IMR-90 (cell line): Measurements from ENCODE around the gene GABPB1. TPM values are rescaled to one million over a fixed set of nuclear protein-coding genes. Genes with fewer than 3 reads are reported as not detected.

ENCODE experiments used
- ATAC-seq: fragments of 200-7000 bp; cut with Tn5 transposase; 2 replicates; pipeline ENCODE4 v1.9.1; 2020; ENCODE audit warnings: low read depth, mild to moderate bottlenecking, moderate library complexity
- BruUV-seq: library from RNA; stranded (reverse); fragments of 400-500 nt; replicated peaks from 2 replicates; lab custom pipeline; 2021; lab: Mats Ljungman, UMichigan
- CTCF ChIA-PET: fragments of 300-600 bp; formaldehyde crosslinking; extraction: SDS; loops from one replicate; lab custom pipeline; 2021; ENCODE audit warnings: antibody characterized with exemption; lab: Yijun Ruan, JAX
- POLR2A ChIA-PET: fragments of 300-600 bp; sonication (Branson Sonifier 250); formaldehyde crosslinking; loops from one replicate; lab custom pipeline; 2022; ENCODE audit warnings: antibody characterized with exemption; ENCODE audit not compliant: unreplicated experiment; lab: Charles Lee
- DNase-seq: peaks from one replicate; pipeline ENCODE4 v3.0.0; 2013
- H2AFZ ChIP-seq: replicated peaks from 2 replicates; pipeline ENCODE3; 2013; ENCODE audit warnings: low read length, mild to moderate bottlenecking; ENCODE audit not compliant: poor library complexity
- H2AK5ac ChIP-seq: 2 replicates; pipeline ENCODE4 v1.6.1; 2013; ENCODE audit warnings: low read depth, low read length, inconsistent platforms
- H2AK9ac ChIP-seq: replicated peaks from 2 replicates; pipeline ENCODE3; 2013; ENCODE audit warnings: mild to moderate bottlenecking, low read depth, low read length, moderate library complexity; ENCODE audit not compliant: poor library complexity
- H2BK120ac ChIP-seq: 2 replicates; pipeline ENCODE4 v1.6.1; 2013; ENCODE audit warnings: low read depth, low read length, inconsistent platforms
- H2BK15ac ChIP-seq: 3 replicates; pipeline ENCODE4 v1.6.1; 2013; ENCODE audit warnings: low read depth, low read length, inconsistent platforms
- H2BK20ac ChIP-seq: 2 replicates; pipeline ENCODE4 v1.6.1; 2013; ENCODE audit warnings: low read depth, mild to moderate bottlenecking, inconsistent platforms, low read length, moderate library complexity
- H2BK5ac ChIP-seq: 2 replicates; pipeline ENCODE4 v1.6.1; 2013; ENCODE audit warnings: mild to moderate bottlenecking, low read depth, low read length, inconsistent platforms; ENCODE audit not compliant: poor library complexity, severe bottlenecking
- H3K14ac ChIP-seq: replicated peaks from 2 replicates; pipeline ENCODE4 v1.6.1; 2013; ENCODE audit warnings: low read depth, low read length, inconsistent platforms
- H3K18ac ChIP-seq: 2 replicates; pipeline ENCODE4 v1.6.1; 2013; ENCODE audit warnings: low read depth, low read length, control low read depth
- H3K23ac ChIP-seq: 2 replicates; pipeline ENCODE4 v1.6.1; 2013; ENCODE audit warnings: low read depth, low read length, inconsistent platforms
- H3K27ac ChIP-seq: 2 replicates; pipeline ENCODE4 v1.5.1; 2013; ENCODE audit warnings: mild to moderate bottlenecking, control low read depth, low read length; ENCODE audit not compliant: insufficient read depth
- H3K27me3 ChIP-seq: 2 replicates; pipeline ENCODE4 v1.6.1; 2013; ENCODE audit warnings: low read length; ENCODE audit not compliant: control insufficient read depth, insufficient read depth
- H3K36me3 ChIP-seq: 2 replicates; pipeline ENCODE4 v1.6.1; 2013; ENCODE audit warnings: low read length, mixed read lengths; ENCODE audit not compliant: control insufficient read depth, insufficient read depth
- H3K4ac ChIP-seq: 2 replicates; pipeline ENCODE4 v1.6.1; 2013; ENCODE audit warnings: low read depth, low read length, inconsistent platforms
- H3K4me1 ChIP-seq: 2 replicates; pipeline ENCODE4 v1.6.1; 2013; ENCODE audit warnings: low read length, mixed read lengths; ENCODE audit not compliant: control insufficient read depth, insufficient read depth
- H3K4me2 ChIP-seq: 2 replicates; pipeline ENCODE4 v1.6.1; 2013; ENCODE audit warnings: low read depth, mild to moderate bottlenecking, control low read depth, low read length, moderate library complexity
- H3K4me3 ChIP-seq: 2 replicates; pipeline ENCODE4 v1.5.1; 2013; ENCODE audit warnings: low read depth, mild to moderate bottlenecking, control low read depth, low read length, moderate library complexity; ENCODE audit not compliant: insufficient read depth
- H3K56ac ChIP-seq: 2 replicates; pipeline ENCODE4 v1.6.1; 2013; ENCODE audit warnings: low read length, inconsistent platforms; ENCODE audit not compliant: insufficient read depth; ENCODE audit errors: extremely low read depth
- H3K79me1 ChIP-seq, 2 experiments: 2 replicates each; pipeline ENCODE4 v1.6.1; 2013; ENCODE audit warnings: low read length in 2 of 2, inconsistent platforms in 1 of 2, low read depth in 1 of 2
- H3K9ac ChIP-seq: 2 replicates; pipeline ENCODE4 v1.6.1; 2013; ENCODE audit warnings: low read depth, low read length, control low read depth
- H3K9me1 ChIP-seq: 2 replicates; pipeline ENCODE4 v1.6.1; 2013; ENCODE audit warnings: low read length, inconsistent platforms; ENCODE audit not compliant: insufficient read depth
- H3K9me3 ChIP-seq: 2 replicates; pipeline ENCODE4 v1.6.1; 2013; ENCODE audit warnings: low read length; ENCODE audit not compliant: control insufficient read depth, insufficient read depth
- H4K20me1 ChIP-seq: 2 replicates; pipeline ENCODE4 v1.6.1; 2013; ENCODE audit warnings: low read length, inconsistent platforms; ENCODE audit not compliant: insufficient read depth
- H4K5ac ChIP-seq: 2 replicates; pipeline ENCODE4 v1.6.1; 2013; ENCODE audit warnings: mild to moderate bottlenecking, low read depth, low read length, control low read depth
- H4K8ac ChIP-seq, 2 experiments: 2 replicates each; pipeline ENCODE4 v1.6.1; 2013; ENCODE audit warnings: low read depth in 2 of 2, low read length in 2 of 2, control low read depth in 1 of 2, inconsistent platforms in 1 of 2
- H4K91ac ChIP-seq: 2 replicates; pipeline ENCODE4 v1.6.1; 2013; ENCODE audit warnings: low read depth, low read length, inconsistent platforms; ENCODE audit not compliant: insufficient read depth
- MAZ ChIP-seq: IDR thresholded peaks from 2 replicates; pipeline ENCODE4 v1.6.1; 2012; ENCODE audit warnings: low read depth, mild to moderate bottlenecking, low read length, improper control_type of control experiment, moderate library complexity, borderline replicate concordance
- MXI1 ChIP-seq: IDR thresholded peaks from 2 replicates; pipeline ENCODE4 v1.6.1; 2012; ENCODE audit warnings: low read depth, mild to moderate bottlenecking, low read length, moderate library complexity, borderline replicate concordance
- RFX5 ChIP-seq: IDR thresholded peaks from 2 replicates; pipeline ENCODE4 v1.8.0; 2012; ENCODE audit warnings: low read depth, mild to moderate bottlenecking, low read length, moderate library complexity
- WGBS, 2 experiments: methylation state at CpG; one replicate each; pipeline versions ENCODE4 v1.1.5 to v1.1.7; 2013; ENCODE audit warnings: missing lambda C conversion rate in 2 of 2; ENCODE audit not compliant: insufficient read length in 1 of 2; ENCODE audit errors: extremely low coverage in 2 of 2; 5-methylcytosine and 5-hydroxymethylcytosine counted together
- dilution Hi-C: fragments of 300-500 bp; cut with HindIII; formaldehyde crosslinking; loops from one replicate; pipeline ENCODE4 v1.14.3; 2018; ENCODE audit warnings: low sequenced_read_pairs; ENCODE audit not compliant: unreplicated experiment
- in situ Hi-C: fragments of 300-500 bp; cut with MboI; formaldehyde crosslinking; loops from 3 replicates; pipeline ENCODE4 v1.14.3; 2019; ENCODE audit warnings: low sequenced_read_pairs, inconsistent platforms, mixed read lengths
- intact Hi-C: fragments of 100-400 bp; cut with micrococcal nuclease; formaldehyde crosslinking; loops from 2 replicates; pipeline ENCODE4 v1.10.0; 2022
- polyA plus RNA-seq, 3 experiments: library from polyadenylated mRNA; depleted of rRNA; stranded (reverse); fragments of >200 nt; gene quantifications; 2 replicates each; pipeline ENCODE4 v1.2.3, GENCODE V29; 2012; ENCODE audit warnings: low replicate concordance in 1 of 3
- total RNA-seq: library from RNA; depleted of rRNA; stranded (reverse); fragments of >200 nt; gene quantifications from 2 replicates; pipeline ENCODE4 v1.2.3, GENCODE V29; 2012
- TF ChIP-seq, protein P1 (sequence below): fragments of 150-350 bp; IDR thresholded peaks from 2 replicates; pipeline ENCODE4 v1.6.1; 2017; ENCODE audit warnings: mild to moderate bottlenecking, antibody characterized with exemption, low read length, low read depth
- TF ChIP-seq, protein P2 (sequence below): fragments of 150-350 bp; IDR thresholded peaks from 2 replicates; pipeline ENCODE4 v1.6.1; 2016; ENCODE audit warnings: low read depth, mild to moderate bottlenecking, low read length, moderate library complexity, borderline replicate concordance

Gene GABPB1
- total and polyA plus RNA-seq, 2 of the 4 experiments (the other 2 are of a cell fraction): 26.3 to 89.3 TPM

DNA sequence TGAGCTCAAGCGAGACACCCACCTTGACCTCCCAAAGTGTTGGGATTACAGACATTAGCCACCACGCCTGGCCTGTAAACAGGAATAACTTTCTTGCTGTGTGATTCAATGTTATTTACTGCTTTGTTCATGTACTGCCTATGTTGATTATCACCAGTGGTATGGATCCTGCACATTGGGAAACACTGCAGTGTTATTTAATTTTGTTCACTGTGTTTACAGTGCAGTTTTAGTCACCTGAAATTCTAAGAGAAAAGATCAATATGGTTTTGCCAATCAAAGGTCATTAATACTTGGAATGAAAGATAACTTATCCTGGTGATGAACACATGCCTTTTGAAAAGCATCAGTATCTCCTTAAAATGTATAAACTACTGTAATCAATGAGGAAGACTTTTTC, 8.6 kb upstream of the GABPB1 start:
- no peak overlapping the region for H2AK9ac ChIP-seq
- TF ChIP-seq MAZ (no peak), MXI1 (no peak), RFX5 (no peak)
- TF ChIP-seq, protein P1, sequence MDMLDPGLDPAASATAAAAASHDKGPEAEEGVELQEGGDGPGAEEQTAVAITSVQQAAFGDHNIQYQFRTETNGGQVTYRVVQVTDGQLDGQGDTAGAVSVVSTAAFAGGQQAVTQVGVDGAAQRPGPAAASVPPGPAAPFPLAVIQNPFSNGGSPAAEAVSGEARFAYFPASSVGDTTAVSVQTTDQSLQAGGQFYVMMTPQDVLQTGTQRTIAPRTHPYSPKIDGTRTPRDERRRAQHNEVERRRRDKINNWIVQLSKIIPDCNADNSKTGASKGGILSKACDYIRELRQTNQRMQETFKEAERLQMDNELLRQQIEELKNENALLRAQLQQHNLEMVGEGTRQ: no peak
- TF ChIP-seq, protein P2, sequence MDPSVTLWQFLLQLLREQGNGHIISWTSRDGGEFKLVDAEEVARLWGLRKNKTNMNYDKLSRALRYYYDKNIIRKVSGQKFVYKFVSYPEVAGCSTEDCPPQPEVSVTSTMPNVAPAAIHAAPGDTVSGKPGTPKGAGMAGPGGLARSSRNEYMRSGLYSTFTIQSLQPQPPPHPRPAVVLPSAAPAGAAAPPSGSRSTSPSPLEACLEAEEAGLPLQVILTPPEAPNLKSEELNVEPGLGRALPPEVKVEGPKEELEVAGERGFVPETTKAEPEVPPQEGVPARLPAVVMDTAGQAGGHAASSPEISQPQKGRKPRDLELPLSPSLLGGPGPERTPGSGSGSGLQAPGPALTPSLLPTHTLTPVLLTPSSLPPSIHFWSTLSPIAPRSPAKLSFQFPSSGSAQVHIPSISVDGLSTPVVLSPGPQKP: no peak
- H2BK15ac ChIP-seq: no peak overlapping the region
- intact Hi-C loops: no loop called here
- H3K18ac ChIP-seq: no peak overlapping the region
- H3K4me1 ChIP-seq: no peaks in the 10 kb centered on the region
- POLR2A ChIA-PET: no interaction called here
- no peaks in the 10 kb centered on the region for H3K27me3 ChIP-seq
- no peak overlapping the region for H2BK5ac ChIP-seq
- in situ Hi-C loops: no loop called here
- H4K5ac ChIP-seq: no peak overlapping the region
- H3K14ac ChIP-seq: no peak overlapping the region
- no peak overlapping the region for H3K9ac ChIP-seq
- H3K9me1 ChIP-seq: no peaks in the 10 kb centered on the region; the same call in 1 of the 2 replicates
- dilution Hi-C loops: no loop called here
- ATAC-seq: no peak
- H4K20me1 ChIP-seq: no peaks in the 10 kb centered on the region
- no peak for DNase-seq
- no peak overlapping the region for H4K91ac ChIP-seq
- peaks cover 13 to 16% of the 10 kb centered on the region in 2 experiments for H3K79me1 ChIP-seq
- H3K27ac ChIP-seq: no peak overlapping the region
- H3K56ac ChIP-seq: no peak overlapping the region
- BruUV-seq: no TSS peak
- H2BK20ac ChIP-seq: no peak overlapping the region
- H2AK5ac ChIP-seq: no peak overlapping the region
- 67% methylated on average over 1 of the region's 2 CpGs; no CpG with 5 or more reads in 1 of the 2 experiments for WGBS, 2 experiments
- no peak overlapping the region for H3K4me3 ChIP-seq
- no peaks in the 10 kb centered on the region for H3K9me3 ChIP-seq
- H3K4ac ChIP-seq: no peak overlapping the region
- no peak overlapping the region for H2AFZ ChIP-seq
- no peak overlapping the region for H4K8ac ChIP-seq
- CTCF ChIA-PET: no interaction called here
- H3K36me3 ChIP-seq: peaks cover 7% of the 10 kb centered on the region
- H3K4me2 ChIP-seq: no peak overlapping the region
- H2BK120ac ChIP-seq: no peak overlapping the region
- H3K23ac ChIP-seq: no peak overlapping the region
